Measurements from ENCODE around the gene BCORL1.

GRCh38 chrX:130032552-130032951, 50.1 kb downstream of the BCORL1 start:
- TF ChIP-seq CTCF (IDR thresholded peaks at IDR 0.05) (no peak), EP300 (IDR thresholded peaks at IDR 0.05) (no peak), POLR2A (IDR thresholded peaks at IDR 0.05; ENCODE audit: low read depth) (no peak), POLR2AphosphoS5 (IDR thresholded peaks at IDR 0.05) (no peak)
